HT-29 (cell line): ENCODE results near the gene SYCP3. TPM values are rescaled to one million over a fixed set of nuclear protein-coding genes. Genes with fewer than 3 reads are reported as not detected.

ENCODE experiments used
- DNase-seq: peaks from one replicate; pipeline ENCODE4 v3.0.0-alpha.2; 2015; ENCODE audit warnings: low spot score
- small RNA-seq: library from RNA; depleted of rRNA; stranded (forward); fragments of <200 nt; gene quantifications from one replicate; pipeline ENCODE3, GENCODE V24; 2014
- total RNA-seq: library from RNA; depleted of rRNA; stranded (reverse); fragments of >200 nt; shearing (Covaris generic); gene quantifications from 2 replicates; pipeline ENCODE4 v1.2.3, GENCODE V29; 2014; rRNA removed

SYCP3 gene
- total RNA-seq, 1 experiment from 2014 or later: not detected

- no peak for DNase-seq
Observed at GRCh38 chr12:101680240-101680639, 59.0 kb downstream of the SYCP3 start.

Small RNA genes lying within 50 kb of the gene (small RNA-seq; reads per million reads assigned to genes)
- gene RNA5SP368 (not detected), gene RNU6-101P (not detected), gene RNY1P16 (not detected)

Other genes starting within 250 kb of the SYCP3 start
- gene MYBPC1, start 144.5 kb downstream of the SYCP3 start, total RNA-seq: 0.10 TPM in 1 of 2 replicates, not detected in the other
- 28.4 and 74.1 TPM in 2 replicates for gene CHPT1, start 41.8 kb downstream of the SYCP3 start, total RNA-seq
- gene GNPTAB, start 91.5 kb upstream of the SYCP3 start, total RNA-seq: 6.1 and 12.7 TPM in 2 replicates
- gene DRAM1, start 138.1 kb upstream of the SYCP3 start, total RNA-seq: 1.1 and 1.4 TPM in 2 replicates